Stimulated activated CD4-positive, alpha-beta T cell treated with anti-CD3 and anti-CD28 coated beads, Interleukin-4, amount 100 ng/mL, for 4 hours (primary cell): Measurements from ENCODE around the gene PIEZO1.
A peak's percentile ranks its signal among the peaks of the same experiment; 100 is the strongest.

ENCODE experiments used
- DNase-seq, 2 experiments: peaks; one replicate each; pipeline ENCODE4 v3.0.0-alpha.2; 2020

Gene PIEZO1

GRCh38 chr16:88747588-88748301 is 37.3 kb downstream of the PIEZO1 start:
- DNase-seq, result no peak

- no peak for DNase-seq
Observed at GRCh38 chr16:88746506-88746905, 38.5 kb downstream of the PIEZO1 start.

GRCh38 chr16:88744577-88745521 is 40.2 kb downstream of the PIEZO1 start:
- no peak for DNase-seq

GRCh38 chr16:88743693-88744576 is 41.1 kb downstream of the PIEZO1 start:
- DNase-seq, result peak; percentile 70 to 77

- no peak for DNase-seq
Observed at GRCh38 chr16:88742896-88743605, 42.0 kb downstream of the PIEZO1 start.

- no peak for DNase-seq
Observed at GRCh38 chr16:88741368-88741767, 43.7 kb downstream of the PIEZO1 start.

GRCh38 chr16:88740727-88741055 is 44.3 kb downstream of the PIEZO1 start:
- no peak for DNase-seq

GRCh38 chr16:88739977-88740726 is 44.9 kb downstream of the PIEZO1 start:
- DNase-seq, result no peak

GRCh38 chr16:88739139-88739976 is 45.7 kb downstream of the PIEZO1 start:
- no peak for DNase-seq

- no peak for DNase-seq
Observed at GRCh38 chr16:88738151-88739084, 46.6 kb downstream of the PIEZO1 start.

- DNase-seq, result peak; percentile 40 to 66
Observed at GRCh38 chr16:88737298-88738150, 47.5 kb downstream of the PIEZO1 start.

GRCh38 chr16:88736496-88736895 is 48.5 kb downstream of the PIEZO1 start:
- DNase-seq, result no peak

GRCh38 chr16:88736088-88736487 is 48.9 kb downstream of the PIEZO1 start:
- no peak for DNase-seq

GRCh38 chr16:88735616-88736015 is 49.4 kb downstream of the PIEZO1 start:
- no peak for DNase-seq

GRCh38 chr16:88735121-88735520 is 49.9 kb downstream of the PIEZO1 start:
- no peak for DNase-seq

GRCh38 chr16:88734361-88734728 is 50.7 kb downstream of the PIEZO1 start:
- DNase-seq, result no peak

GRCh38 chr16:88733630-88734360 is 51.2 kb downstream of the PIEZO1 start:
- DNase-seq, result no peak

- DNase-seq, result no peak
Observed at GRCh38 chr16:88732961-88733294, 52.1 kb downstream of the PIEZO1 start.
